WTC11 (cell line): ENCODE measurements around the gene VASN. TPM values are rescaled to one million over a fixed set of nuclear protein-coding genes. Genes with fewer than 3 reads are reported as not detected.
A peak's percentile ranks its signal among the peaks of the same experiment; 100 is the strongest.

Experiments used
- ATAC-seq: fragments of 200-7000 bp; cut with Tn5 transposase; 2 replicates; pipeline ENCODE4 v1.10.0; 2021; ENCODE audit warnings: mild to moderate bottlenecking, moderate library complexity
- CTCF ChIA-PET: fragments of 300-600 bp; sonication (Branson Sonifier 250); formaldehyde crosslinking; loops from one replicate; lab custom pipeline; 2021; ENCODE audit warnings: antibody characterized with exemption; lab: Charles Lee
- POLR2A ChIA-PET: fragments of 350-600 bp; sonication (Branson Sonifier 250); formaldehyde crosslinking; loops from one replicate; lab custom pipeline; 2021; ENCODE audit warnings: antibody characterized with exemption; lab: Charles Lee
- DNase-seq: peaks from one replicate; pipeline ENCODE4 v3.0.0; 2021; ENCODE audit warnings: low spot score
- H3K27ac Mint-ChIP-seq: 2 replicates; pipeline ENCODE4 v1.8.0; 2021; ENCODE audit warnings: mixed read lengths
- H3K27me3 Mint-ChIP-seq: 2 replicates; pipeline ENCODE4 v1.8.0; 2021; ENCODE audit warnings: low read depth, mild to moderate bottlenecking, moderate library complexity, mixed read lengths
- H3K36me3 Mint-ChIP-seq: 2 replicates; pipeline ENCODE4 v1.8.0; 2021; ENCODE audit warnings: mixed read lengths
- H3K4me1 Mint-ChIP-seq: 2 replicates; pipeline ENCODE4 v1.8.0; 2022; ENCODE audit warnings: mixed read lengths
- H3K4me3 Mint-ChIP-seq: 2 replicates; pipeline ENCODE4 v1.8.0; 2021; ENCODE audit warnings: mild to moderate bottlenecking, moderate library complexity, mixed read lengths
- H3K9me3 Mint-ChIP-seq: 2 replicates; pipeline ENCODE4 v1.8.0; 2021; ENCODE audit warnings: mixed read lengths
- ARID4B ChIP-seq: sonication (generic); formaldehyde crosslinking; IDR thresholded peaks from 2 replicates; pipeline ENCODE4 v1.8.0; 2023; ENCODE audit warnings: missing genetic modification reagents, mild to moderate bottlenecking, borderline replicate concordance
- ATF1 ChIP-seq: sonication (generic); formaldehyde crosslinking; IDR thresholded peaks from 2 replicates; pipeline ENCODE4 v1.8.1; 2023; ENCODE audit warnings: mild to moderate bottlenecking, moderate library complexity, missing genetic modification reagents
- E2F5 ChIP-seq: sonication (generic); formaldehyde crosslinking; IDR thresholded peaks from 2 replicates; pipeline ENCODE4 v1.8.1; 2022; ENCODE audit warnings: mild to moderate bottlenecking, moderate library complexity, missing genetic modification reagents
- EMX1 ChIP-seq: fragments of 250-450 bp; sonication (Bioruptor Pico); IDR thresholded peaks from 2 replicates; pipeline ENCODE4 v1.8.0; 2021; ENCODE audit warnings: mild to moderate bottlenecking
- ETV6 ChIP-seq: sonication (generic); formaldehyde crosslinking; IDR thresholded peaks from 2 replicates; pipeline ENCODE4 v1.8.1; 2022; ENCODE audit warnings: mild to moderate bottlenecking, missing genetic modification reagents
- FOXK1 ChIP-seq: sonication (generic); formaldehyde crosslinking; IDR thresholded peaks from 2 replicates; pipeline ENCODE4 v1.8.0; 2022; ENCODE audit warnings: mild to moderate bottlenecking, moderate library complexity, missing genetic modification reagents
- FOXP1 ChIP-seq: sonication (generic); formaldehyde crosslinking; IDR thresholded peaks from 2 replicates; pipeline ENCODE4 v1.8.0; 2022; ENCODE audit warnings: missing genetic modification reagents, mild to moderate bottlenecking, moderate library complexity, borderline replicate concordance
- GTF2I ChIP-seq: fragments of 250-450 bp; sonication (Bioruptor Pico); conservative IDR thresholded peaks from 2 replicates; pipeline ENCODE4 v1.4.0; 2021; ENCODE audit warnings: mild to moderate bottlenecking
- KAT7 ChIP-seq: sonication (generic); formaldehyde crosslinking; IDR thresholded peaks from 2 replicates; pipeline ENCODE4 v1.8.1; 2023; ENCODE audit warnings: missing genetic modification reagents, mild to moderate bottlenecking, borderline replicate concordance
- MAX ChIP-seq: sonication (generic); formaldehyde crosslinking; IDR thresholded peaks from 2 replicates; pipeline ENCODE4 v1.8.0; 2022; ENCODE audit warnings: mild to moderate bottlenecking, missing genetic modification reagents
- SOX15 ChIP-seq: fragments of 250-450 bp; sonication (Bioruptor Pico); IDR thresholded peaks from 2 replicates; pipeline ENCODE4 v1.9.0; 2021; ENCODE audit warnings: mild to moderate bottlenecking
- SP1 ChIP-seq: sonication (generic); formaldehyde crosslinking; conservative IDR thresholded peaks from 2 replicates; pipeline ENCODE4 v1.8.1; 2022; ENCODE audit warnings: missing genetic modification reagents
- STAT6 ChIP-seq: sonication (generic); formaldehyde crosslinking; conservative IDR thresholded peaks from 2 replicates; pipeline ENCODE4 v1.8.1; 2023; ENCODE audit warnings: mild to moderate bottlenecking, low read depth, missing genetic modification reagents, moderate library complexity
- TCF7 ChIP-seq: sonication (generic); formaldehyde crosslinking; IDR thresholded peaks from 2 replicates; pipeline ENCODE4 v1.8.0; 2022; ENCODE audit warnings: mild to moderate bottlenecking, low read depth, missing genetic modification reagents, moderate library complexity
- ZNF219 ChIP-seq: sonication (generic); formaldehyde crosslinking; IDR thresholded peaks from 2 replicates; pipeline ENCODE4 v1.8.0; 2023; ENCODE audit warnings: missing genetic modification reagents, mild to moderate bottlenecking, borderline replicate concordance
- ZNF232 ChIP-seq: sonication (generic); formaldehyde crosslinking; IDR thresholded peaks from 2 replicates; pipeline ENCODE4 v1.8.0; 2022; ENCODE audit warnings: mild to moderate bottlenecking, missing genetic modification reagents
- ZNF281 ChIP-seq: sonication (generic); formaldehyde crosslinking; IDR thresholded peaks from 2 replicates; pipeline ENCODE4 v1.8.0; 2023; ENCODE audit warnings: mild to moderate bottlenecking, missing genetic modification reagents
- ZNF512 ChIP-seq: sonication (generic); formaldehyde crosslinking; IDR thresholded peaks from 2 replicates; pipeline ENCODE4 v1.8.1; 2022; ENCODE audit warnings: missing genetic modification reagents, borderline replicate concordance
- total RNA-seq: library from RNA; stranded (reverse); gene quantifications from 3 replicates; pipeline ENCODE4 v1.2.3, GENCODE V29; 2021

VASN gene
- total RNA-seq, 1 experiment from 2014 or later, result 8.0 TPM

GRCh38 chr16:4350365-4350786, 21.3 kb upstream of the VASN start:
- CTCF ChIA-PET, result interaction anchor here (0.7 to 5.7 kb wide), 11 partner anchors 10 to 305 kb away, joined by 3 to 102 read pairs (median 12); no protein-coding TSS in a partner anchor
- H3K4me3 Mint-ChIP-seq, result peak overlapping the region; percentile 95
- H3K27me3 Mint-ChIP-seq, result 0 out of 2 replicates have a peak, but pooled peaks cover 3% of the 10 kb centered on the region
- DNase-seq, result no peak
- H3K27ac Mint-ChIP-seq, result peak overlapping the region; percentile 70
- no peak; the same call in 1 of the 2 replicates for ATAC-seq
- peaks cover 11% of the 10 kb centered on the region for H3K4me1 Mint-ChIP-seq
- peaks cover 13% of the 10 kb centered on the region for H3K36me3 Mint-ChIP-seq
- no peaks in the 10 kb centered on the region for H3K9me3 Mint-ChIP-seq
- POLR2A ChIA-PET, result interaction anchor here (1.4 to 2.0 kb wide), 2 partner anchors 15 to 77 kb away, joined by 5 to 11 read pairs; partner anchors contain the start of gene TFAP4
- TF ChIP-seq GTF2I (CRISPR knock-in tag) (no peak), MAX (CRISPR knock-in tag) (no peak; the same call in 1 of the 2 replicates), SP1 (CRISPR knock-in tag) (no peak), ETV6 (no peak), TCF7 (CRISPR knock-in tag) (no peak), SOX15 (no peak), ZNF281 (CRISPR knock-in tag) (no peak)
- TF ChIP-seq, all 79 proteins: peak for 0

GRCh38 chr16:4350787-4351659, 20.6 kb upstream of the VASN start, which contains the start of gene PAM16:
Gene PAM16 (minus strand): TSS chr16:4351321. CDS start chr16:4351234, 87 bp downstream.
- Mint-ChIP-seq H3K4me1 (peaks cover 11% of the 10 kb centered on the region), H3K36me3 (peaks cover 6% of the 10 kb centered on the region; the same call in 1 of the 2 replicates), H3K9me3 (no peaks in the 10 kb centered on the region), H3K4me3 (peak within 1 kb of the TSS; percentile 95), H3K27ac (peak within 1 kb of the TSS; percentile 70), H3K27me3 (0 out of 2 replicates have a peak, but pooled peaks cover 3% of the 10 kb centered on the region)
- POLR2A ChIA-PET, result interaction anchor here (0.6 to 2.0 kb wide), 6 partner anchors 16 to 78 kb away, joined by 3 to 11 read pairs (median 4); partner anchors contain the start of genes TFAP4 and VASN
- peak; percentile 99 for DNase-seq
- ATAC-seq, result peak; percentile 96
- CTCF ChIA-PET, result interaction anchor here (0.5 to 5.7 kb wide), 19 partner anchors 9 to 618 kb away, joined by 3 to 102 read pairs (median 6); no protein-coding TSS in a partner anchor
- TF ChIP-seq FOXK1 (CRISPR knock-in tag) (no peak), E2F5 (CRISPR knock-in tag) (0 out of 2 replicates have a peak, but pooled peaks have one; percentile 14), EMX1 (CRISPR knock-in tag) (no peak), STAT6 (no peak), ARID4B (CRISPR knock-in tag) (0 out of 2 replicates have a peak, but pooled peaks have one; percentile 34), FOXP1 (0 out of 2 replicates have a peak, but pooled peaks have one; percentile 50), ZNF232 (CRISPR knock-in tag) (no peak), SOX15 (no peak), ATF1 (0 out of 2 replicates have a peak, but pooled peaks have one; percentile 46), ZNF512 (CRISPR knock-in tag) (no peak), KAT7 (CRISPR knock-in tag) (no peak), ZNF219 (no peak)
